HL-60 (cell line): Measurements from ENCODE around the gene KDM2B.

Source experiments
- DNase-seq, 2 experiments: peaks; one replicate each; pipeline ENCODE4 v3.0.0-alpha.2; 2010 to 2020; ENCODE audit warnings: low read depth in 1 of 2, low spot score in 1 of 2
- H3K27ac ChIP-seq: fragments of 250-450 bp; sonication (Bioruptor Pico); replicated peaks from 2 replicates; pipeline ENCODE4 v1.5.1; 2020; ENCODE audit warnings: mild to moderate bottlenecking, moderate library complexity
- H3K27me3 ChIP-seq: fragments of 250-450 bp; sonication (Bioruptor Pico); 2 replicates; pipeline ENCODE4 v1.5.1; 2021; ENCODE audit warnings: mild to moderate bottlenecking, moderate library complexity; ENCODE audit not compliant: insufficient read depth, poor library complexity, severe bottlenecking
- H3K4me3 ChIP-seq: replicated peaks from 2 replicates; pipeline ENCODE4 v1.5.1; 2011; ENCODE audit warnings: mild to moderate bottlenecking, control low read depth, low read length; ENCODE audit not compliant: insufficient read depth
- GABPA ChIP-seq: IDR thresholded peaks from 2 replicates; pipeline ENCODE4 v1.6.1; 2012; ENCODE audit warnings: low read depth
- POLR2AphosphoS5 ChIP-seq: IDR thresholded peaks from 2 replicates; pipeline ENCODE4 v1.6.1; 2012; ENCODE audit warnings: low read depth
- SPI1 ChIP-seq: IDR thresholded peaks from 2 replicates; pipeline ENCODE4 v1.6.1; 2012; ENCODE audit warnings: low read depth, mild to moderate bottlenecking, borderline replicate concordance
- TF ChIP-seq, protein P1 (sequence below): IDR thresholded peaks from 2 replicates; pipeline ENCODE4 v1.6.1; 2012; ENCODE audit warnings: low read depth; ENCODE audit not compliant: insufficient replicate concordance
- TF ChIP-seq, protein P2 (sequence below): IDR thresholded peaks from one replicate; pipeline ENCODE4 v1.5.1; 2011; ENCODE audit warnings: low read length, control low read depth, inconsistent platforms; ENCODE audit not compliant: insufficient read depth

KDM2B gene

DNA sequence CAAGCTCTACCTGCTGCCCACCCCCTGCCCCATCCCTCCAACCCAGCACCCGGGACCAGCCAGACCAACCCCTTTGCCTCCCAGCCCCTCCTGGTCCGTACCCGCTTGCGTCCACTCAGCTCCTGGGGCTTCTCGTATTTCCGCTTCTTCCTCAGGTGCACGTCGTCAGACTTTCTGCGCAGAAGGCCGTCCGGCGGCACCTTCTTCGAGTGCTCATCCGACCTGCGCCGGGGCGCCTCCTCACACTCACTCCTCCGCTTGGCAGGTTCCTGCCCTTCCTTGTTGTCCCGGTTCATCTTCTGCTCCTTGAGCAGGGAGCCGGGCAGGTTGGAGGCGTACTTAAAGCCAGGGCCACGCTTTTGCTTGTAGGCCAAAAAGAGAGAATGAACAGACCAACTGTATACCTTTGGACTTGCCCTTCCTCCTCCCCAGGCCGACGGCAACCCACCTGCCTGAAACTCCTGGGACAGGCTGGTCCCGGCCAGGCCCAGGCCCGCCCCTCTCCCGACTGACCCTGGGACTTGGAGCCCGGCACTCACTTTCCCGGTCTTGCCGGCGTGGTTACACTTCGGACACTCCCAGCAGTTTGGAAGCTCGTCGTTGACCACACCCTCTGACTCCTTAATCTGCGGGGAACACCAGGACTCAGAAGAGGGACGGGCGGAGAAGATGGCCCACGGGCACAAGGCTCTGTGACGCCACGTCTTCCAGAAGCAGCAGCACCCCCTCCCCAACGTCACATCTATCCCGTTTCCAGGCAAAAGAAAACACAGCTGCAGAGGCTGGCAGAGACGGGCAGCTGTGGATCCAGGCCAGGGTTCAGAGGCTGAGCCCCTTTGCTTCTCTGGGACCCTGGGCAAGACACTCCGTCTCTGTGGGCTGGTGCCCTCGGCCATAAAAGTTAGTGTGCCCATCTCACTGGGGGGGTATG is 136.6 kb downstream of the KDM2B start:
- Histone ChIP-seq H3K27me3 (no peaks in the 10 kb centered on the region), H3K27ac (no peak overlapping the region), H3K4me3 (no peak overlapping the region)
- no peak for DNase-seq
- TF ChIP-seq, protein P1, sequence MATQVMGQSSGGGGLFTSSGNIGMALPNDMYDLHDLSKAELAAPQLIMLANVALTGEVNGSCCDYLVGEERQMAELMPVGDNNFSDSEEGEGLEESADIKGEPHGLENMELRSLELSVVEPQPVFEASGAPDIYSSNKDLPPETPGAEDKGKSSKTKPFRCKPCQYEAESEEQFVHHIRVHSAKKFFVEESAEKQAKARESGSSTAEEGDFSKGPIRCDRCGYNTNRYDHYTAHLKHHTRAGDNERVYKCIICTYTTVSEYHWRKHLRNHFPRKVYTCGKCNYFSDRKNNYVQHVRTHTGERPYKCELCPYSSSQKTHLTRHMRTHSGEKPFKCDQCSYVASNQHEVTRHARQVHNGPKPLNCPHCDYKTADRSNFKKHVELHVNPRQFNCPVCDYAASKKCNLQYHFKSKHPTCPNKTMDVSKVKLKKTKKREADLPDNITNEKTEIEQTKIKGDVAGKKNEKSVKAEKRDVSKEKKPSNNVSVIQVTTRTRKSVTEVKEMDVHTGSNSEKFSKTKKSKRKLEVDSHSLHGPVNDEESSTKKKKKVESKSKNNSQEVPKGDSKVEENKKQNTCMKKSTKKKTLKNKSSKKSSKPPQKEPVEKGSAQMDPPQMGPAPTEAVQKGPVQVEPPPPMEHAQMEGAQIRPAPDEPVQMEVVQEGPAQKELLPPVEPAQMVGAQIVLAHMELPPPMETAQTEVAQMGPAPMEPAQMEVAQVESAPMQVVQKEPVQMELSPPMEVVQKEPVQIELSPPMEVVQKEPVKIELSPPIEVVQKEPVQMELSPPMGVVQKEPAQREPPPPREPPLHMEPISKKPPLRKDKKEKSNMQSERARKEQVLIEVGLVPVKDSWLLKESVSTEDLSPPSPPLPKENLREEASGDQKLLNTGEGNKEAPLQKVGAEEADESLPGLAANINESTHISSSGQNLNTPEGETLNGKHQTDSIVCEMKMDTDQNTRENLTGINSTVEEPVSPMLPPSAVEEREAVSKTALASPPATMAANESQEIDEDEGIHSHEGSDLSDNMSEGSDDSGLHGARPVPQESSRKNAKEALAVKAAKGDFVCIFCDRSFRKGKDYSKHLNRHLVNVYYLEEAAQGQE: no peak
- no peak for TF ChIP-seq GABPA
- TF ChIP-seq, protein P2, sequence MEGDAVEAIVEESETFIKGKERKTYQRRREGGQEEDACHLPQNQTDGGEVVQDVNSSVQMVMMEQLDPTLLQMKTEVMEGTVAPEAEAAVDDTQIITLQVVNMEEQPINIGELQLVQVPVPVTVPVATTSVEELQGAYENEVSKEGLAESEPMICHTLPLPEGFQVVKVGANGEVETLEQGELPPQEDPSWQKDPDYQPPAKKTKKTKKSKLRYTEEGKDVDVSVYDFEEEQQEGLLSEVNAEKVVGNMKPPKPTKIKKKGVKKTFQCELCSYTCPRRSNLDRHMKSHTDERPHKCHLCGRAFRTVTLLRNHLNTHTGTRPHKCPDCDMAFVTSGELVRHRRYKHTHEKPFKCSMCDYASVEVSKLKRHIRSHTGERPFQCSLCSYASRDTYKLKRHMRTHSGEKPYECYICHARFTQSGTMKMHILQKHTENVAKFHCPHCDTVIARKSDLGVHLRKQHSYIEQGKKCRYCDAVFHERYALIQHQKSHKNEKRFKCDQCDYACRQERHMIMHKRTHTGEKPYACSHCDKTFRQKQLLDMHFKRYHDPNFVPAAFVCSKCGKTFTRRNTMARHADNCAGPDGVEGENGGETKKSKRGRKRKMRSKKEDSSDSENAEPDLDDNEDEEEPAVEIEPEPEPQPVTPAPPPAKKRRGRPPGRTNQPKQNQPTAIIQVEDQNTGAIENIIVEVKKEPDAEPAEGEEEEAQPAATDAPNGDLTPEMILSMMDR: no peak
- TF ChIP-seq POLR2AphosphoS5: no peak; the same call in 1 of the 2 replicates
- no peak for TF ChIP-seq SPI1

DNA sequence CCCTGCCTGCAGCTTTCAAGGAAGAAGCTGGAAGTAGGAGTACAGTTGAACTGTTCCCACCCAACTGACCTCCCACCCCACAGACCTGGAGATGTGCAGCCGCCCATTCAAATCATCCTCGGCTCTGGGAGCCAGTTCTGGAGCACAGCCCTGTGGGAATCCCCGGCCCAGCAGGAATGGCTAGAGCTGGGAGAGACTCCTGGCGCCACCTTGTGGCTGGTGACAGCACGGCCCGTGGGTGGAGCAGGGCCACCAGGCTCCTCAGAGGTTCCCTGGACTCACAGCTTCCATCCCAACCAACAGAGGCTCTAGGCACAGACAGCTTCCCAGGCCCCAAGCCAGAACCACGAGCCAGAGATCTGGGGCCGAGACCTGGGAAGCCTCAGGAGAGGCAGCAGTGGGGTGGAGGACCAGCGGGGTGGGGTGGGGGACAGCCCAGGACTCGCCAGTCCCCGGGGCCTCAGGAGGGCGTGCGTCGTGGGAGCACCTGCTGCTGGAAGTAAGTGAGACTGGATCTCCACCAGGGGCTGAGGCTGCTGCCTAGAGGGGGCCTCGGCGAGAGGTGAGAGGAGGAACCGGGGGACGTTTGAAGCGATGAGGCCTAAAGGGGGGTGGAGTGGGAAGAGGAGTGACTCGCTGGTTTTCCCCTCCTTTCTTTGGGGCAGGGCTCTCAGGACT is 137.5 kb downstream of the KDM2B start:
- TF ChIP-seq, protein P2: peak; percentile 94
- no peak for TF ChIP-seq SPI1
- H3K27me3 ChIP-seq: no peaks in the 10 kb centered on the region
- H3K4me3 ChIP-seq: no peak overlapping the region
- H3K27ac ChIP-seq: no peak overlapping the region
- DNase-seq: peak in 1 of 2 experiments; percentile 64

DNA sequence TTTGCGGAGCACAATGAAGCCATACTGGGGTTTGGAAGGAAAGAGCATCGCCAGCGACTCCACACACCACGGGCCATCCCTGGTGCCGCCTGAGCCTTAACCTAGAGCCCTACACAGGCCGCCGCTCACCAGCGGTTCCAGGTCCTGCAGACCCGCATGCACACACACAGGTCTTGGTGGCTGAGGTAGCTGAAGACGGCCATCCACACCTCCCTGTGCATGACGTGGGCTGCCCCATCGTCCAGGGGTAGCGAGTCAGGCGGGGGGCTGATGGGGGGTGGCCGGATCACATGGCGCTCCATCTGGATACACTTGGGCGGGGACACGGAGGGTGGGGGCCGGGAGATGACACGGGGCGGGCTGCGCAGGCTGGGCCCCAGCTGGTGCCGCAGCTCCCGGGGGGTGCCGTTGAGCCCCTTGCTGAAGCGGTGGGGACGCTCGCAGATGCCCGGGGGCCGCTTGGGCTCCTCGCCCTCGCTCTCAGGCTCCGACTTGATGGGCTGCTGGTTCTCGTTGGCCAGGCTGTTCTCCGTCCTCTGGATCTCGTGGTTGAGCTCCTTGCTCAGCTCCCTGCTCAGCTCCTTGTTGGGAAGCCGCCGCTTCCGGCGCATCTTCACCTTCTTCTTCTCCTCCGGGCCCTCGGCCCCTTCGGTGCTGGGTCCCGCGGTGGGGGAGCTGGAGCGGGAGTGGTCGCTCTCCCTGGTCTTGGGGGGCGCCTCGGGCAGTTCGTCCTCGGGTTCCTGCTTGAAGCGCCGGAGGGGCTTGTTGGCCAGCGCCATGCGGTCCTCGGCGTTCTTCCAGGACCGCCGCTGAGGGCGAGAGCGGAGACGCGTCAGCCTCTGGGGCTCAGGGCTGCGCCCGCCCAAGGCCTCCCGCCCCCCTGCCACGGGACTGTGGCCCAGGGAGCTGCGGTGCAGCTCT is 138.5 kb downstream of the KDM2B start:
- no peak for DNase-seq
- no peak for TF ChIP-seq GABPA
- TF ChIP-seq POLR2AphosphoS5: no peak
- TF ChIP-seq, protein P2: no peak
- TF ChIP-seq, protein P1: no peak
- no peak for TF ChIP-seq SPI1
- Histone ChIP-seq H3K27ac (no peak overlapping the region), H3K4me3 (no peak overlapping the region), H3K27me3 (no peaks in the 10 kb centered on the region)
